ENCODE data around the gene ZNF552. TPM values are rescaled to one million over a fixed set of nuclear protein-coding genes. Genes with fewer than 3 reads are reported as not detected.
"Not testable (repeated sequence)": the region's sequence is repeated elsewhere in the genome, so short reads cannot be mapped to it uniquely, and the experiment has no call there.

Gene ZNF552
- total RNA-seq, 1 donor = 5.8 TPM

DNA sequence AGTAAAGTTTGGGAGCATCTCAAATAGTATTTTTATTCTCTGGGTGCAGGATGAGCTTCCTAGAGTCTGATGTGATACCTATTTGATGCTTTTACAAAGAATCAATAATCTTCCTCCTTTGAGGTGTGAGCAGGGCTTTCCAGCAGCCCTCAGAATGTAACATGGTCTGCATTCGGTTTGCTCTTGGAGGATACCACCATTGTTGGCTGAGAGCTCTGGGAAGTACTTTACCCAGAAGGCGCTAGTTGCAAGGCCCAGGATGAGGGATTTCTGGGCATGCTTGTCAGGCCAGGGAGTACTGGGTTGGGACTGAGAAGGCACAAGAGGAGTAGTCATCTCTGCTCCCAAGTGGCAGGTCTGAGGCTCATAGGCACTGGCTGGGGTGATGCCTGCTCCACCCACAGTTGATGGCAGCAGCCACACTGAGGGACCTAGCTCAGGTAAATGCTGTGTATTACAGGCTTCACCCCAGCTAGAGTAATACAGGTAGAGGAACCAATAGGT, 34.5 kb upstream of the ZNF552 start:
- not testable (repeated sequence) for H3K9me3 ChIP-seq (ENCODE audit: low read depth, low read length); H3K36me3 ChIP-seq (ENCODE audit: insufficient read depth, low read length); H3K4me1 ChIP-seq (ENCODE audit: insufficient read depth, low read length); DNase-seq (ENCODE audit: insufficient read length, low spot score, missing footprints); H3K27me3 ChIP-seq (ENCODE audit: insufficient read depth, low read length); H2AFZ ChIP-seq (ENCODE audit: low read length)
- H3K4me3 ChIP-seq (ENCODE audit: insufficient read depth, low read length) = peak overlapping the region; percentile 89
- H3K79me2 ChIP-seq (ENCODE audit: insufficient read depth, low read length) = peaks cover 64% of the 10 kb centered on the region
- peak overlapping the region; percentile 81 for H3K27ac ChIP-seq (ENCODE audit: low read depth, low read length)
- peak overlapping the region; percentile 88 for H3K4me2 ChIP-seq (ENCODE audit: insufficient read depth, low read length)
- H4K20me1 ChIP-seq (ENCODE audit: insufficient read depth, low read length) = peaks cover 18% of the 10 kb centered on the region

DNA sequence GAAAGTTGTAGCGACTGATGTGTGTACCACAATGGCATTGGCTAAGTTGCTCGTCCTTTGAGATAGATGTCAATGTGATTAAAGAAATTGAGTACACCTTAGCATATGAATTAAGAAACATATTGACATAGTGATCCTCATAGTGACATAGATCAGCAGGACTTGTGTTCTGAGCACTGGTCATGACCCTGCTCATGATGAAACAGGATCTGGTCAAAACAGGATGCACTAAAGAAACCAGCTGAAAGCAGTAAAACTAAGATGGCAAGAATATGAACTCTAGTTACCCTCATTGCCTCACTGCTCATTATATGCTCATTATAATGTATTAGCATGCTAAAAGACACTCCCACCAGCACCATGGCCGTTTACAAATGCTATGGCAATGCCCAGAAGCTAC, 32.5 kb upstream of the ZNF552 start:
- peaks cover 63% of the 10 kb centered on the region for H3K79me2 ChIP-seq (ENCODE audit: insufficient read depth, low read length)
- H3K4me2 ChIP-seq (ENCODE audit: insufficient read depth, low read length); H2AFZ ChIP-seq (ENCODE audit: low read length); H3K36me3 ChIP-seq (ENCODE audit: insufficient read depth, low read length); H3K27ac ChIP-seq (ENCODE audit: low read depth, low read length); H3K9me3 ChIP-seq (ENCODE audit: low read depth, low read length); H3K4me3 ChIP-seq (ENCODE audit: insufficient read depth, low read length); H3K27me3 ChIP-seq (ENCODE audit: insufficient read depth, low read length); H3K4me1 ChIP-seq (ENCODE audit: insufficient read depth, low read length); DNase-seq (ENCODE audit: insufficient read length, low spot score, missing footprints): not testable (repeated sequence)
- peaks cover 18% of the 10 kb centered on the region for H4K20me1 ChIP-seq (ENCODE audit: insufficient read depth, low read length)

DNA sequence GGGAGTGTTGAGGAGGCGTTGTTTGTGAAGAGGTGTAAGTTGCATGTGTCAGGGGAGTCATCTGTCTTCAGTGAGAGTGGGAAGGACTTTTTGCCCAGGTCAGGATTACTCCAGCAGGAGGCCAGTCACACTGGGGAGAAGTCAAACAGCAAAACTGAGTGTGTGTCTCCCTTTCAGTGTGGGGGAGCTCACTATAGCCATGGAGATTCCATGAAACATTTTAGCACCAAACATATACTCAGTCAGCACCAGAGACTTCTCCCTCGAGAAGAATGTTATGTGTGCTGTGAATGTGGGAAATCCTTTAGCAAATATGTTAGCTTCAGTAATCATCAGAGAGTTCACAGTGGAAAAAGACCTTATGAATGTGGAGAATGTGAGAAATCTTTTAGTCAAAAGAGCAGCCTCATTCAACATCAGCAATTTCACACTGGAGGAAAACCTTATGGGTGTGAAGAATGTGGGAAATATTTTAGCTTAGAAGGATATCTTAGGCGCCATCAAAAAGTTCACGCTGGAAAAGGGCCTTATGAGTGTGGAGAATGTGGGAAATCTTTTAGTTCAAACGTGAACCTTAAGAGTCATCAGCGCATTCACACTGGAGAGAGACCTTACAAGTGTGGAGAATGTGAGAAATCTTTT, 26.5 kb upstream of the ZNF552 start:
- TF ChIP-seq, protein P1, sequence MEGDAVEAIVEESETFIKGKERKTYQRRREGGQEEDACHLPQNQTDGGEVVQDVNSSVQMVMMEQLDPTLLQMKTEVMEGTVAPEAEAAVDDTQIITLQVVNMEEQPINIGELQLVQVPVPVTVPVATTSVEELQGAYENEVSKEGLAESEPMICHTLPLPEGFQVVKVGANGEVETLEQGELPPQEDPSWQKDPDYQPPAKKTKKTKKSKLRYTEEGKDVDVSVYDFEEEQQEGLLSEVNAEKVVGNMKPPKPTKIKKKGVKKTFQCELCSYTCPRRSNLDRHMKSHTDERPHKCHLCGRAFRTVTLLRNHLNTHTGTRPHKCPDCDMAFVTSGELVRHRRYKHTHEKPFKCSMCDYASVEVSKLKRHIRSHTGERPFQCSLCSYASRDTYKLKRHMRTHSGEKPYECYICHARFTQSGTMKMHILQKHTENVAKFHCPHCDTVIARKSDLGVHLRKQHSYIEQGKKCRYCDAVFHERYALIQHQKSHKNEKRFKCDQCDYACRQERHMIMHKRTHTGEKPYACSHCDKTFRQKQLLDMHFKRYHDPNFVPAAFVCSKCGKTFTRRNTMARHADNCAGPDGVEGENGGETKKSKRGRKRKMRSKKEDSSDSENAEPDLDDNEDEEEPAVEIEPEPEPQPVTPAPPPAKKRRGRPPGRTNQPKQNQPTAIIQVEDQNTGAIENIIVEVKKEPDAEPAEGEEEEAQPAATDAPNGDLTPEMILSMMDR (IDR thresholded peaks at IDR 0.05; ENCODE audit: extremely low read depth, low read depth, low read length) = no peak
- Histone ChIP-seq H3K27me3 (ENCODE audit: insufficient read depth, low read length) (no peaks in the 10 kb centered on the region), H4K20me1 (ENCODE audit: insufficient read depth, low read length) (peaks cover 4% of the 10 kb centered on the region), H3K4me2 (ENCODE audit: insufficient read depth, low read length) (no peak overlapping the region), H3K27ac (ENCODE audit: low read depth, low read length) (no peak overlapping the region), H3K4me1 (ENCODE audit: insufficient read depth, low read length) (no peaks in the 10 kb centered on the region), H3K79me2 (ENCODE audit: insufficient read depth, low read length) (peaks cover 75% of the 10 kb centered on the region), H3K9me3 (ENCODE audit: low read depth, low read length) (no peaks in the 10 kb centered on the region), H3K4me3 (ENCODE audit: insufficient read depth, low read length) (no peak overlapping the region), H2AFZ (ENCODE audit: low read length) (no peak overlapping the region), H3K36me3 (ENCODE audit: insufficient read depth, low read length) (peaks cover 26% of the 10 kb centered on the region)
- DNase-seq (ENCODE audit: insufficient read length, low spot score, missing footprints) = no peak

DNA sequence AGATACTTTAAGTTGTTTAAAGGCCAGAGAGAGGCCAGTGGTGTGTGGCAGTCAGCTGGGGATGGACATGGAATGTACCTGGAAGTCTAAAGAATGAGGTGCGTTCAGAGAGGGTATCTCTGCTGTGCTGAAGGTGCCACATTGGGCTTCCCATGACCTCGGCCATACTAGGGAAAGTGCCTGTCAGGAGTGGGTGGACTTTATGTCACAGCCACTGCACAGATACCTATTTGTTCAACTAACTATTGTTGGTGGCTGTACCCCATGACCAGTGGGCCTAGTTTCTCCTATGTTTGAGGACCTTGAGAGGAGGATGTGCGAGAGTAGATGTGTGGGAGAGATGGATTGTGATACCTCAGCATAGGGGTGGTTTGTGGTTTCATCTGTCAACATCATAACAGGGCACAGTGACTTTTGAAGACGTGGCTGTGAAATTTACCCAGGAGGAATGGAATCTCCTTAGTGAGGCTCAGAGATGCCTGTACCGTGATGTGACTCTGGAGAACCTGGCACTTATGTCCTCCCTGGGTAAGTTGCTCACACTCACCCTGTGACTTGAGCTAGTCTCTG, 24.0 kb upstream of the ZNF552 start:
- H3K27ac ChIP-seq (ENCODE audit: low read depth, low read length); DNase-seq (ENCODE audit: insufficient read length, low spot score, missing footprints); H3K4me2 ChIP-seq (ENCODE audit: insufficient read depth, low read length); H4K20me1 ChIP-seq (ENCODE audit: insufficient read depth, low read length); H3K27me3 ChIP-seq (ENCODE audit: insufficient read depth, low read length); H3K9me3 ChIP-seq (ENCODE audit: low read depth, low read length); H3K4me3 ChIP-seq (ENCODE audit: insufficient read depth, low read length); H2AFZ ChIP-seq (ENCODE audit: low read length); H3K4me1 ChIP-seq (ENCODE audit: insufficient read depth, low read length): not testable (repeated sequence)
- peaks cover 26% of the 10 kb centered on the region for H3K36me3 ChIP-seq (ENCODE audit: insufficient read depth, low read length)
- H3K79me2 ChIP-seq (ENCODE audit: insufficient read depth, low read length) = peaks cover 54% of the 10 kb centered on the region

DNA sequence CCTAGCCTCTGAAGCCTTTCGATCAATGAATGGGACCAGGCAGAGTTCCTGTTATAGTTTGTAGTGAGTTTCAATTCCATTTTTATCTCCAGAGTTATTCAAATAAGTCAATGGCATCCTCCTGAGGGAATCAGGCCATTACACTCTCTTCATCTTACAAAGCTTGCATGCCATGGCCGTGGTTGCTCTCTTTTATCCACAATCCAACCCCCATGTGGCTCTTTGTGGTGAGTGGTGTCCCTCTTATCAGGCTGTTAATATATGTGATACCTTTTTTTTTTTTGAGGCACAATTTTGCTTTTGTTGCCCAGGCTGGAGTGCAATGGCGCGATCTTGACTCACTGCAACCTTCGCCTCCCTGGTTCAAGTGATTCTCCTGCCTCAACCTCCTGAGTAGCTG, 22.3 kb upstream of the ZNF552 start:
- peaks cover 49% of the 10 kb centered on the region for H3K79me2 ChIP-seq (ENCODE audit: insufficient read depth, low read length)
- not testable (repeated sequence) for H3K4me2 ChIP-seq (ENCODE audit: insufficient read depth, low read length); H3K4me3 ChIP-seq (ENCODE audit: insufficient read depth, low read length); H2AFZ ChIP-seq (ENCODE audit: low read length); H3K4me1 ChIP-seq (ENCODE audit: insufficient read depth, low read length); H3K27ac ChIP-seq (ENCODE audit: low read depth, low read length); H3K27me3 ChIP-seq (ENCODE audit: insufficient read depth, low read length); H4K20me1 ChIP-seq (ENCODE audit: insufficient read depth, low read length); H3K9me3 ChIP-seq (ENCODE audit: low read depth, low read length); DNase-seq (ENCODE audit: insufficient read length, low spot score, missing footprints)
- peaks cover 15% of the 10 kb centered on the region for H3K36me3 ChIP-seq (ENCODE audit: insufficient read depth, low read length)
